ENCODE measurements around the gene RGS17.

Gene RGS17

DNA sequence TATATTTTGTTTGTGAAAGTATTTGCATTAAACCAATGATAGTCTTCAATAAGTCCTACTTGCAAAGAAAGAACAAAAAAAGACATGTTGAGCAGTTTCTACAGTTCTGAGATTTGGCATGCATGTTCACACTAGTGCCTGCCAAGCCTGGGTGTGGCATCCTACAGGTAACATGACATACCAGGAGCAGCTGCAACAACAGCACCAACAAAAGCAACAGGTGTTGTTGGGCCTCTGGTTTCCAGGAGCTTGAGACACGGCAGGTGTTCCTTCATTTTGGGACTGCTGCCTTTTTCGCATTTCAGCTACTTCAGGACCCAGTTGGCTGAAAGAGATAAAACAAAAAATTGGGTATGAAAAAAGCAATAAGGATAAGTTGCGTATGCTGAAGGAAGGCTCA is 87.4 kb downstream of the RGS17 start:
- in situ Hi-C loops (cut with MboI; ENCODE audit: low sequenced_read_pairs) = no loop called here

DNA sequence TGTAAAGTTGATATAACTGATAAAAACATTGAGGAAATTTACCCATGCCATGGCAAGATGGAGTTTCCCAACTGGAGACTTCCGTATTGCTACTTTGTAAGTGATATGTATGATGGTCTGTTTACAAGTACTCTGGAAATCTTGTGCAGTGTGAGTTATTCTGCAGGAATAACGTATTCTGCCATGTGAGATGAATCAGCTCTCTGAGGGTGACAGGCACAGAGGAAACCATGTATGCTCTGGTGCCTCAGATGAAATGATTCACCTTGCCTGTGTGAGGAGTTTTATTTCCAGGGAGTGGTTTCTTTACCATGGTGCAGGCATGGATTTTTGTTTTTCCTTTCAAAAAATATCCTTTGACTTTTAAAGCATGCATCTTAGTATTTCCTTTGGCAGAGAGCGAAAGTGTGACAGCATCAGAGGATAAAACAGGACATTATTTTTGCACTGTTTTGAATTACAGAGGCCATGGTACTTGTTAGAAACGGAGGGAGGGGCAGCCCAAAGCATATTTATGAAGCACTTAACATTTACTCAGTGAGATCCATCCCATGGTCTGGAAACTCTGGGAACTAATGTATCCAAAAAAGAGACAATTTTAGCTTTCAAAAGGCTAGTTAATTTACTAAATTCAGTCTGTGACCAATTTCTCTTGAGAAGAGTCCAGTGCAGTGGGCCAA is 92.6 kb downstream of the RGS17 start:
- in situ Hi-C loops (cut with MboI; ENCODE audit: low sequenced_read_pairs) = no loop called here

GRCh38 chr6:153034139-153034538 is 96.9 kb downstream of the RGS17 start:
- in situ Hi-C loops (cut with MboI; ENCODE audit: low sequenced_read_pairs) = no loop called here

GRCh38 chr6:153032255-153032882 is 98.7 kb downstream of the RGS17 start:
- in situ Hi-C loops (cut with MboI; ENCODE audit: low sequenced_read_pairs) = no loop called here

DNA sequence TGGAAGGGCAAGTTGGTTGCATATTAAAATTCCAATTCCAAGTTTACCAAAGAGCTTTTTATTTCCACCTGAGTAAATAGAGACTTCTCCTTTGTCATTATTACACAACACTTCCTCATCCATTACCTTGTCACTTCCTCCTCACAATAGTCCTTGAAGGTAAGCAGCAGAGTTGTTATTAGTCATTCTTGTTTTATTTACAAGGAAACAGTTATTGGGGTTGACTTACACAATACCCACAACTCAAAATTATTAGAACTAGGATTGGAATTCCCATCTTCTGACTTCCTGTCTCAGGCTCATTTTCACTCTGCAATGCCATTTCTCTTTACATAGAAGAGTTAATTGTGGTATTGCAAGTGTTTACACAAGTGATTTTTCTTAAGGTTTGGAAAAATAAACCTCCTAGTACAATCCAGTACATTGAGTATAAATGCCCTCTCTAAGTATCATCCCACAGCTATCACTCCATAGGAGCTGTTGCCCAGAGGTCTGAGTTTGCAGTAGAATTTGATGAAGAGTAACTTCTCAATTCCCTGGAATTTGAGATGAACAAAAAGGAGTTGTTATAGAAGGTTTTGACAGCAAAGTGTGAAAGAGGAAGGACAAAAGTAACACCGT is 99.6 kb downstream of the RGS17 start:
- in situ Hi-C loops (cut with MboI; ENCODE audit: low sequenced_read_pairs) = no loop called here

- in situ Hi-C loops (cut with MboI; ENCODE audit: low sequenced_read_pairs) = no loop called here
Measured at GRCh38 chr6:153028963-153029362, 102.1 kb downstream of the RGS17 start.

DNA sequence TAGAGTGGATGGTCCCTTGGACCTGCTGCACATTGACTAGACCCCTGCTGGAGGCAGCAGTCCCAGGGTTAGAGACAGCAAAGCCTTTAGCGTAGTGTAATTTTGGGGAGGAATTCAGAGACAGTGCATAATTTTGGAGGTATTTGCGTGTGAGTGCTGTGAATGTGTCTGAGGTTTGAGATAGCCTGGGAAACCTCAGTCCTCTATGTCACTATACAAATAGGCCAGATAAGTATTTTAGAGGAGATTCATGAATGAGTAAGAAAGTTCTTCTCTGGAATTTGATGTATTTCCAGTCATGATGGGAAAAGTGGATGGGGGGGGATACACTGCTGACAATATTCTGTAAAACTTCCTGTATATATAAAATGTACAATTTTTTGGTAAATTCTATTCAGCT is 102.8 kb downstream of the RGS17 start:
- in situ Hi-C loops (cut with MboI; ENCODE audit: low sequenced_read_pairs) = no loop called here

DNA sequence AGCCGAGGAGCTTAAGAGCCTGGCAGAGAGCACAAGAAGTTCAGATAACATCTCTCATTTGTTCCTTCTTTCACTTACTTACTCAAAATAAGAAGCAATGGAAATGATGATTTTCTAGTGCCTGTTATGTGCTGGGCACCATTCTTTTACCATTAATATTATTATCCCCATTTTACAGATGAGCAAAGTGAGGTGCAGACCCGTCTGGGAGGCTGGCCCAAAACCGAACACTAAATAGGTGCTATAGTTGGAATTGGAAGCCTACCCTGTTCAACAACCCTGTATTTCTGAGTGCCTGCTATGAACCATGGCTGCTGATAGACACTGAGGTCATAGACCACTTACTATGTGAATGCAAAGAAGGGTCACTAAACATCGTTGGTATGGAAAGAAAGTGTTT is 103.6 kb downstream of the RGS17 start:
- in situ Hi-C loops (cut with MboI; ENCODE audit: low sequenced_read_pairs) = no loop called here

GRCh38 chr6:153024709-153025017 is 106.4 kb downstream of the RGS17 start:
- in situ Hi-C loops (cut with MboI; ENCODE audit: low sequenced_read_pairs) = loop anchor here (25.0 kb wide), 1 partner anchor 162 kb away; no protein-coding TSS in a partner anchor

DNA sequence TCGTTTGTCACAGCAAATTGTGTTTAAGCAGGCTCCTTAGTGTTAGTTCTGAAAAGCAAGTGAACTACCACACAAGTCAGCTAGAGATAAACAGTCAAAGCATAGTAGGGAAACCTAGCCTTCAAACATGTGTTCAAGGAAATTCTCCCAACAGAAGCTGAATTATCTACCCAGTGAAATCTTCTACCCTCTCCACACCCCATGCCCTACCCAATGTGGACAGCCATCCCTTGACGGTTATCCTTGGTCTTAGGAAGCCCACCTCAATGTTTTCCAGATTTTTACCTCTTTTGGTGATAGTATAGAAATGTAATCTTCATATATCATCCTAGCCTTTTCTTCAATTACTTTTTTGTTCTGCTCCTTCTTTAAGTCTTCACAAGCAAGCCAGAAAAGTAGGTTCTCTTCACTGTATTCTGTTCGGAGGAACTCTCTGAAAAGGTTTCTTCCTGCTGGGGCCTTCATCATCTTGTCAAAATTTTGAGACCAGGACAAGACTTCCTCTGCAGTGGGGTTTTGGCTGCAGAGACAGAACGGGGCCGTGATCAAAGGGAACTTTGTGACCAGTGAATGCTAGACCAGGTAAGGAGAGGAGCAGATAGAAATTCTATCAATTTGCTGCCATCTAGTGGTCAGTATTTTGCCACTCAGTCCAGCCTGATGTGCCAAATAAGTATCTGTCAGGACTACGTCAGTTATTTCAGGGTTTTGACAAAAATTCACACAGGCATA is 106.9 kb downstream of the RGS17 start:
- in situ Hi-C loops (cut with MboI; ENCODE audit: low sequenced_read_pairs) = loop anchor here (25.0 kb wide), 1 partner anchor 162 kb away; no protein-coding TSS in a partner anchor

- in situ Hi-C loops (cut with MboI; ENCODE audit: low sequenced_read_pairs) = loop anchor here (25.0 kb wide), 1 partner anchor 156 kb away; no protein-coding TSS in a partner anchor
Measured at GRCh38 chr6:153018355-153018754, 112.7 kb downstream of the RGS17 start.

- in situ Hi-C loops (cut with MboI; ENCODE audit: low sequenced_read_pairs) = loop anchor here (25.0 kb wide), 1 partner anchor 155 kb away; no protein-coding TSS in a partner anchor
Measured at GRCh38 chr6:153016846-153017245, 114.2 kb downstream of the RGS17 start.

DNA sequence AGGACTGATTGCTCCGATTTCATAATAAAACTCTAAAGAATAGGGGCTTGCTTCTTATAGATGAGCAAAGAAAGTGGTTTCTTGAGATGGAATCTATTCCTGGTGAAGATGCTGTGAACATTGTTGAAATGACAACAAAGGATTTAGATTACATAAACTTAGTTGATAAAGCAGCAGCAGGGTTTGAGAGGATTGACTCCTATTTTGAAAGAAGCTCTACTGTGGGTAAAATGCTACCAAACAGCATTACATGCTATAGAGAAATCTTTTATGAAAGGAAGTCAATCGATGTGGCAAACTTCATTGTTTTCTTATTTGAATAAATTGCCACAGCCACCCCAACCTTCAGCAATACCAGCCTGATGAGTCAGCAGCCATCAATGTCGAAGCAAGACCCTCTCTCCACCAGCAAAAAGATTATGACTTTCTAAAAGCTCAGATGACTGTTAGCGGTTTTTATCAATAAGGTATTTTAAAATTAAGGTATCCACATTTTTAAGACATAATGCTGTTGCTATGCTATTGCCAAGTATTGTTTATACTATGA is 115.9 kb downstream of the RGS17 start:
- in situ Hi-C loops (cut with MboI; ENCODE audit: low sequenced_read_pairs) = loop anchor here (25.0 kb wide), 1 partner anchor 153 kb away; no protein-coding TSS in a partner anchor

DNA sequence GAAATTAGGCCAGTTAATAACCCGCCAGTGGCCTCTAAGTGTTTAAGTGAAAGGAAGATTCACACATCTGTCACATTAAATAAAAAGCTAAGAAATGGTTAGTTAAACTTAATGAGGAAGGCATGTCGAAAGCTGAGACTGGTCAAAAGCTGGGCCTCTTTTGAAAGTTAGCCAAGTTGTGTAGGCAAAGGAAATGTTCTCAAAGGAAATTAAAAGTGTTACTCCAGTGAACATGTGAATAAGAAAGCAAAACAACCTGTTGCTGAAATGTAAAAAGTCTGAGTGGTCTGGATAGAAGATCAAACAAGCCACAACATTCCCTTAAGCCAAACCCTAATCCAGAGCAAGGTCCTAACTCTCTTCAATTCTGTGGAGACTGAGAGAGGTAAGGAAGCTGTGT is 117.6 kb downstream of the RGS17 start:
- in situ Hi-C loops (cut with MboI; ENCODE audit: low sequenced_read_pairs) = loop anchor here (25.0 kb wide), 1 partner anchor 151 kb away; no protein-coding TSS in a partner anchor

- in situ Hi-C loops (cut with MboI; ENCODE audit: low sequenced_read_pairs) = loop anchor here (25.0 kb wide), 1 partner anchor 151 kb away; no protein-coding TSS in a partner anchor
Measured at GRCh38 chr6:153012856-153013255, 118.2 kb downstream of the RGS17 start.

DNA sequence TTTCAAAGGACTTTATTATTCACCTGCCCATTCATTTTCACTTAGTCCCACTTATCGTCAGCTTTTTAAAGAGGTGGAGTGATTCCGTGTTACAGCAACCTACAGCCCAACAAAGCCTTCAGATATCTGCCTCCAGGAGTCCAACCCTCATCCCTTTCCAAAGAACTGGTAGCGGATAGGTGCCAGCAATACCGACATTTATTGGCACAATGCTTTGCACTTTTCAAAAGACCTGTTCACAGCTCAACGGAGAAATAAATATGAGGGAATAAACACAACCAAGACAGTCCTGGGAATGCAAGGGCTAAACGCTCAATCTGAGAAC is 127.8 kb downstream of the RGS17 start:
- in situ Hi-C loops (cut with MboI; ENCODE audit: low sequenced_read_pairs) = loop anchor here (25.0 kb wide), 1 partner anchor 141 kb away; no protein-coding TSS in a partner anchor

DNA sequence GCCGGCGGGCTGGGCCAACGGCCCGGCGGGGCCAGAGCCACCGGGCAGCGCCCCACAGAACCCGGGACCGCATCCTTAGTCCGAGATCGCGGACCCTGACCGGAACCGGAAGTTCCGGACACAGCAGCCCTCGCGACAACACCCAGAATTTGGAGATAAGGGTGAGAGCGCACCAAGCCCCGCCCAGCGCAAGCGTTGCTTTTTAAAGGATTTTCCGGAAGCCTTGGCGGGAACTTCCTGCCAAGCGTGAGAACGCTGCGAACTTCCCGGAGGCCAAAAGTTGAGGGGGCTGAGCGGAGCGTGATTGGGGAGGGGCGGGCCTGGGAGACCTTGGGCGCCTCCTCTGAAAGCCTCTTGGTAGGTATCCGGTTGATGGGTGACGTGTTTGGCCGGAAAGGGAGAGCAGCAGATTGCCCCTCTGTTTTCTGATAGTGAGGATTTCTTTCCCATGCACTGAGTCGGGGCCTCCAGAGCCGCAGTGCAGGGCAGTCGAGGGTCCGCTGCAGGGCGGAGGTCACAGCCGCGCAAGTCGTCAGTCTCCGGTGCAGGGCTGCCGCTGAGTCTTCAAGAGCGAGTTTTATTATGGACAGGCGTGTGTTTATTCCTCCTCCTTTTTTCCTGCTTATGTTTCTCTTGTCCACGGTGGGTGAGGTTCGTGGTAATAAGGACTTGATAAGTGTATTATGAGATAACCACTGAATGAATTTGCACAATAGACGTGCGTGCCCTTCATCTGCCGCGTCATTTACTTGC is 128.3 kb downstream of the RGS17 start, which contains the start of gene MTRF1L:
MTRF1L (minus strand) TSS at position 97 of the 753 bp plus-strand sequence; CDS start at position 73, 24 bp downstream.
- in situ Hi-C loops (cut with MboI; ENCODE audit: low sequenced_read_pairs) = loop anchor here (25.0 kb wide), 1 partner anchor 140 kb away; no protein-coding TSS in a partner anchor

DNA sequence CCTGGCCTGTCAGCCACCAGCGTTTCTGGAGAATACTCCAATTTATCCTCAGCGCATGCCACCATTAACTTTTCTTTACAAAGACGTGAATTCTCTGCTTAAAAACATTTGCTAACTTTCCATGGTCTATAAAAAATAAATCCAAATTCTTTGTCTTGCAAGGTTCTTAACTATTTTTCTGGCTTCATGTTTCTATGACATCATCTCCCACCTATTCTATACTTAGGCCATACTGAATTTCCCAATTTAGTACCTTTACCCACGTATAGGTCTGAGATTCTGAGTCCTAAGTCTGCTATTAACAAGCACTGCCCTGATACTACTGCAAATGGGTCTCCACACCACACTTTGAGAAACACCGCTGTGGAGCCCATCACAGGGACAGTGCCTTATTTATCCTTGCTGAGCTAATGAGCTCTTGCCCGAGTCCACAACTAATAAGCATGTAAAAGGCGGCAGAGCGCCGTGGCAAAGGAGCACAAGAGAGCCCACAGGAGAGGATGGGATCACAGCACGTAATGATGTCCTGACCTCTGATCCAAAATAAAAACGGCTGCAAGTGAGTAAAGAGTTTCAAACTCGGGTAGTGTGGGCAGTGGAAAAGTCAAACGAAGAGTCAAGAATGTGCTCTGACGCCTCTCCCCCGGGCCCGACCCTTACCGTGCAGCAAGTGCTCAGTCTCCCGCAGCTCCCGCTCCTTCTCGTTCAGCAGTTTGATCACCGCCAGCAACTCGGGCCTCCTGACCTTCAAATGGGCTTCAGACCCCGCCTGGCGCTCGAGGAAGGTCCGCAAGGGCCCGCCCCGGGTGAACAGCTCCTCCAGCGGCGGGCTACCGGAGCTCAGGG is 129.1 kb downstream of the RGS17 start:
- in situ Hi-C loops (cut with MboI; ENCODE audit: low sequenced_read_pairs) = loop anchor here (25.0 kb wide), 1 partner anchor 140 kb away; no protein-coding TSS in a partner anchor

DNA sequence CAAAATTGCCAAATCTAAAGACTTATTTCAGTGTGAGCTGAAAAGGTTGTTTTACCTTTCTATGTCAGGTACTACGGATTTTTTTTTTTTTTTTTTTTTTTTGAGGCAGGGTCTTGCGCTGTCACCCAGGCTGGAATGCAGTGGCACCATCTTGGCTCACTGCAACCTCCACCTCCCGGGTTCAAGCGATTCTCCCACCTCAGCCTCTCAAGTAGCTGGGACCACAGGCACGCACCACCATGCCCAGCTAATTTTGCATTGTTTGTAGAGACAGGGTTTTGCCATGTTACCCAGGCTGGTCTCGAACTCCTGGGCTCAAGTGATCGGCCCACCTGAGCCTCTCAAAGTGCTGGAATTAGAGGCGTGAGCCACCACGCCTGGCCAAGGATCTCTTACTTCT is 130.3 kb downstream of the RGS17 start:
- in situ Hi-C loops (cut with MboI; ENCODE audit: low sequenced_read_pairs) = loop anchor here (25.0 kb wide), 1 partner anchor 138 kb away; no protein-coding TSS in a partner anchor

All from HL-60/S4 treated with phorbol 12-myristate 13-acetate at 8.2 ng/mL for 4 days and 3 days (cell line).